GM19395 (cell line): ENCODE data around the gene C20orf173.
"Not testable (repeated sequence)": the region's sequence is repeated elsewhere in the genome, so short reads cannot be mapped to it uniquely, and the experiment has no call there.

Experiments used
- ATAC-seq: cut with Tn5 transposase; IDR thresholded peaks from one replicate; pipeline ENCODE4 v1.9.1; 2021; ENCODE audit warnings: mild to moderate bottlenecking, moderate library complexity; ENCODE audit not compliant: unreplicated experiment

Gene C20orf173

GRCh38 chr20:35529552-35529951 lies at the start of gene C20orf173:
C20orf173 (minus strand) TSS chr20:35529652; CDS start chr20:35529373, 279 bp downstream.
- ATAC-seq: no peak

- ATAC-seq: no peak
Measured at GRCh38 chr20:35579196-35579595, 49.7 kb upstream of the C20orf173 start.

- ATAC-seq: no peak
Measured at GRCh38 chr20:35578469-35578868, 49.0 kb upstream of the C20orf173 start.

- ATAC-seq: no peak
Measured at GRCh38 chr20:35576816-35577215, 47.4 kb upstream of the C20orf173 start.

- ATAC-seq: no peak
Measured at GRCh38 chr20:35575958-35576357, 46.5 kb upstream of the C20orf173 start.

GRCh38 chr20:35572838-35573237 lies 43.4 kb upstream of the C20orf173 start:
- ATAC-seq: no peak

GRCh38 chr20:35571555-35571954 lies 42.1 kb upstream of the C20orf173 start:
- no peak for ATAC-seq

GRCh38 chr20:35568645-35569044 lies 39.2 kb upstream of the C20orf173 start:
- no peak for ATAC-seq

GRCh38 chr20:35564905-35565304 lies 35.5 kb upstream of the C20orf173 start:
- no peak for ATAC-seq

GRCh38 chr20:35563834-35564233 lies 34.4 kb upstream of the C20orf173 start:
- ATAC-seq: no peak

GRCh38 chr20:35562541-35563110 lies 33.2 kb upstream of the C20orf173 start:
- ATAC-seq: no peak

GRCh38 chr20:35561671-35562070 lies 32.2 kb upstream of the C20orf173 start:
- ATAC-seq: no peak

GRCh38 chr20:35561268-35561667 lies 31.8 kb upstream of the C20orf173 start:
- no peak for ATAC-seq

- no peak for ATAC-seq
Measured at GRCh38 chr20:35560541-35560940, 31.1 kb upstream of the C20orf173 start.

- no peak for ATAC-seq
Measured at GRCh38 chr20:35560105-35560511, 30.7 kb upstream of the C20orf173 start.

- no peak for ATAC-seq
Measured at GRCh38 chr20:35559042-35559693, 29.7 kb upstream of the C20orf173 start.

- ATAC-seq: no peak
Measured at GRCh38 chr20:35558451-35558850, 29.0 kb upstream of the C20orf173 start.

- no peak for ATAC-seq
Measured at GRCh38 chr20:35556871-35557270, 27.4 kb upstream of the C20orf173 start.

GRCh38 chr20:35555951-35556645 lies 26.6 kb upstream of the C20orf173 start:
- ATAC-seq: no peak

GRCh38 chr20:35555461-35555860 lies 26.0 kb upstream of the C20orf173 start:
- ATAC-seq: not testable (repeated sequence)

GRCh38 chr20:35552914-35553313 lies 23.5 kb upstream of the C20orf173 start:
- no peak for ATAC-seq

GRCh38 chr20:35551503-35551902 lies 22.1 kb upstream of the C20orf173 start:
- no peak for ATAC-seq
